Mononuclear cell (primary cell): ENCODE data around the gene COA8. TPM values are rescaled to one million over a fixed set of nuclear protein-coding genes. Genes with fewer than 3 reads are reported as not detected.

Experiments
- H3K27me3 ChIP-seq: 2 replicates; pipeline ENCODE4 v1.6.0; 2011; ENCODE audit warnings: low read length, control low read depth; ENCODE audit not compliant: insufficient read depth
- H3K4me1 ChIP-seq: 2 replicates; pipeline ENCODE4 v1.5.1; 2011; ENCODE audit warnings: mild to moderate bottlenecking, low read length, control low read depth; ENCODE audit not compliant: insufficient read depth
- H3K4me3 ChIP-seq: 2 replicates; pipeline ENCODE4 v1.5.1; 2011; ENCODE audit warnings: mild to moderate bottlenecking, low read length, moderate library complexity
- H3K9me3 ChIP-seq: 2 replicates; pipeline ENCODE4 v1.5.1; 2011; ENCODE audit warnings: low read depth, mild to moderate bottlenecking, control low read depth, low read length
- total RNA-seq: library from RNA; depleted of rRNA; stranded (reverse); fragments of >200 nt; gene quantifications from one replicate; pipeline ENCODE4 v1.2.3, GENCODE V29; 2012

COA8 gene
- 11.3 TPM for total RNA-seq

GRCh38 chr14:103562429-103563225 lies at the start of gene COA8, which contains the start of gene BAG5:
Gene COA8, plus strand, starts transcription at chr14:103562960. Its CDS starts 42 bp downstream, at chr14:103563002.
Gene BAG5, minus strand, starts transcription at chr14:103562657. Its CDS starts 1,493 bp downstream, at chr14:103561164.
- Histone ChIP-seq H3K4me1 (peaks cover 43% of the 10 kb centered on the region), H3K9me3 (no peaks in the 10 kb centered on the region), H3K4me3 (peak within 1 kb of the TSS; percentile 90), H3K27me3 (no peaks in the 10 kb centered on the region)

GRCh38 chr14:103514596-103515421 lies 48.0 kb upstream of the COA8 start:
- no peak overlapping the region for H3K4me3 ChIP-seq
- H3K27me3 ChIP-seq, result no peaks in the 10 kb centered on the region
- peaks cover 10% of the 10 kb centered on the region for H3K4me1 ChIP-seq
- no peaks in the 10 kb centered on the region for H3K9me3 ChIP-seq

- Histone ChIP-seq H3K9me3 (no peaks in the 10 kb centered on the region), H3K4me1 (peaks cover 18% of the 10 kb centered on the region), H3K4me3 (no peak overlapping the region), H3K27me3 (peaks cover 6% of the 10 kb centered on the region)
Observed at GRCh38 chr14:103516426-103517173, 46.2 kb upstream of the COA8 start.

GRCh38 chr14:103517174-103517566 lies 45.6 kb upstream of the COA8 start:
- H3K4me1 ChIP-seq, result peaks cover 20% of the 10 kb centered on the region
- peaks cover 8% of the 10 kb centered on the region for H3K27me3 ChIP-seq
- no peak overlapping the region for H3K4me3 ChIP-seq
- H3K9me3 ChIP-seq, result no peaks in the 10 kb centered on the region

- Histone ChIP-seq H3K9me3 (no peaks in the 10 kb centered on the region), H3K4me3 (no peak overlapping the region), H3K27me3 (peaks cover 11% of the 10 kb centered on the region), H3K4me1 (peaks cover 24% of the 10 kb centered on the region)
Observed at GRCh38 chr14:103517721-103518421, 44.9 kb upstream of the COA8 start.

- Histone ChIP-seq H3K9me3 (no peaks in the 10 kb centered on the region), H3K4me1 (peaks cover 28% of the 10 kb centered on the region), H3K4me3 (no peak overlapping the region), H3K27me3 (peaks cover 17% of the 10 kb centered on the region)
Observed at GRCh38 chr14:103518422-103519042, 44.2 kb upstream of the COA8 start.

GRCh38 chr14:103519043-103519836 lies 43.5 kb upstream of the COA8 start:
- Histone ChIP-seq H3K4me1 (peaks cover 28% of the 10 kb centered on the region), H3K9me3 (no peaks in the 10 kb centered on the region), H3K27me3 (peaks cover 24% of the 10 kb centered on the region)

GRCh38 chr14:103519837-103520212 lies 42.9 kb upstream of the COA8 start:
- H3K4me1 ChIP-seq, result peaks cover 28% of the 10 kb centered on the region
- no peaks in the 10 kb centered on the region for H3K9me3 ChIP-seq
- H3K4me3 ChIP-seq, result no peak overlapping the region
- peaks cover 27% of the 10 kb centered on the region for H3K27me3 ChIP-seq

More at GRCh38 chr14:103519043-103519836, 43.5 kb upstream of the COA8 start:
- no peak overlapping the region for H3K4me3 ChIP-seq

GRCh38 chr14:103520269-103520656 lies 42.5 kb upstream of the COA8 start:
- Histone ChIP-seq H3K9me3 (no peaks in the 10 kb centered on the region), H3K4me3 (no peak overlapping the region), H3K4me1 (peaks cover 28% of the 10 kb centered on the region), H3K27me3 (peaks cover 27% of the 10 kb centered on the region)

GRCh38 chr14:103520657-103521437 lies 41.9 kb upstream of the COA8 start:
- peaks cover 29% of the 10 kb centered on the region for H3K4me1 ChIP-seq
- no peaks in the 10 kb centered on the region for H3K9me3 ChIP-seq
- H3K27me3 ChIP-seq, result peaks cover 27% of the 10 kb centered on the region
- peak overlapping the region; percentile 24 for H3K4me3 ChIP-seq

GRCh38 chr14:103521438-103521950 lies 41.3 kb upstream of the COA8 start:
- Histone ChIP-seq H3K9me3 (no peaks in the 10 kb centered on the region), H3K4me3 (peak overlapping the region; percentile 24), H3K4me1 (peaks cover 35% of the 10 kb centered on the region), H3K27me3 (peaks cover 27% of the 10 kb centered on the region)

- Histone ChIP-seq H3K9me3 (no peaks in the 10 kb centered on the region), H3K4me3 (peak overlapping the region; percentile 24), H3K4me1 (peaks cover 41% of the 10 kb centered on the region), H3K27me3 (peaks cover 27% of the 10 kb centered on the region)
Observed at GRCh38 chr14:103521951-103522563, 40.7 kb upstream of the COA8 start.
